Omental fat pad (tissue), 4 donors: ENCODE data around the gene MPV17L2. TPM values are rescaled to one million over a fixed set of nuclear protein-coding genes. Genes with fewer than 3 reads are reported as not detected.

Experiments
- ATAC-seq: fragments of 150-250 bp; one replicate; pipeline ENCODE4 v1.9.1; 2016; ENCODE audit warnings: mild to moderate bottlenecking, moderate library complexity; ENCODE audit not compliant: low FRiP score
- DNase-seq: peaks from one replicate; pipeline ENCODE4 v3.0.0-alpha.2; 2019; ENCODE audit warnings: low spot score
- total RNA-seq, 4 donors: library from RNA; depleted of rRNA; stranded (reverse); fragments of >200 nt; gene quantifications; one replicate each; pipeline ENCODE4 v1.1.0, GENCODE V29; 2016
- TF ChIP-seq, protein P1 (sequence below), 3 donors: fragments of 450-650 bp; IDR thresholded peaks; one replicate each; pipeline ENCODE4 v1.5.1; 2016 to 2017; ENCODE audit warnings: antibody characterized with exemption in 3 of 3, mild to moderate bottlenecking in 3 of 3, moderate library complexity in 2 of 3

The MPV17L2 gene
- total RNA-seq, 4 donors from 2014 or later: 19.6 to 29.7 (median 22.5) TPM

GRCh38 chr19:18176367-18177310, 16.4 kb upstream of the MPV17L2 start:
- DNase-seq (no peak), ATAC-seq (no peak)
- TF ChIP-seq, protein P1, sequence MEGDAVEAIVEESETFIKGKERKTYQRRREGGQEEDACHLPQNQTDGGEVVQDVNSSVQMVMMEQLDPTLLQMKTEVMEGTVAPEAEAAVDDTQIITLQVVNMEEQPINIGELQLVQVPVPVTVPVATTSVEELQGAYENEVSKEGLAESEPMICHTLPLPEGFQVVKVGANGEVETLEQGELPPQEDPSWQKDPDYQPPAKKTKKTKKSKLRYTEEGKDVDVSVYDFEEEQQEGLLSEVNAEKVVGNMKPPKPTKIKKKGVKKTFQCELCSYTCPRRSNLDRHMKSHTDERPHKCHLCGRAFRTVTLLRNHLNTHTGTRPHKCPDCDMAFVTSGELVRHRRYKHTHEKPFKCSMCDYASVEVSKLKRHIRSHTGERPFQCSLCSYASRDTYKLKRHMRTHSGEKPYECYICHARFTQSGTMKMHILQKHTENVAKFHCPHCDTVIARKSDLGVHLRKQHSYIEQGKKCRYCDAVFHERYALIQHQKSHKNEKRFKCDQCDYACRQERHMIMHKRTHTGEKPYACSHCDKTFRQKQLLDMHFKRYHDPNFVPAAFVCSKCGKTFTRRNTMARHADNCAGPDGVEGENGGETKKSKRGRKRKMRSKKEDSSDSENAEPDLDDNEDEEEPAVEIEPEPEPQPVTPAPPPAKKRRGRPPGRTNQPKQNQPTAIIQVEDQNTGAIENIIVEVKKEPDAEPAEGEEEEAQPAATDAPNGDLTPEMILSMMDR (IDR thresholded peaks at IDR 0.05): no peak

GRCh38 chr19:18179957-18180356, 13.1 kb upstream of the MPV17L2 start:
- ATAC-seq (no peak), DNase-seq (no peak)
- TF ChIP-seq, protein P1 (IDR thresholded peaks at IDR 0.05): no peak

- TF ChIP-seq, protein P1 (IDR thresholded peaks at IDR 0.05): no peak
- no peak for ATAC-seq
These were observed 9.5 kb upstream of the MPV17L2 start for GRCh38 chr19:18183529-18183928.

GRCh38 chr19:18185538-18185937, 7.5 kb upstream of the MPV17L2 start:
- no peak for DNase-seq
- TF ChIP-seq, protein P1 (IDR thresholded peaks at IDR 0.05): no peak
- ATAC-seq: no peak

More at GRCh38 chr19:18183529-18183928, 9.5 kb upstream of the MPV17L2 start:
- DNase-seq: no peak

GRCh38 chr19:18190278-18190677, 2.7 kb upstream of the MPV17L2 start:
- ATAC-seq (no peak), DNase-seq (no peak)
- TF ChIP-seq, protein P1 (IDR thresholded peaks at IDR 0.05): no peak

GRCh38 chr19:18191640-18192062, 1.4 kb upstream of the MPV17L2 start:
- DNase-seq: no peak
- TF ChIP-seq, protein P1 (IDR thresholded peaks at IDR 0.05): no peak
- no peak for ATAC-seq
